AG09309 (cell line): Measurements from ENCODE around the gene WIPF3.

Experiments used
- DNase-seq: peaks from one replicate; pipeline ENCODE4 v3.0.0-alpha.2; 2010; ENCODE audit warnings: low read depth
- H3K4me3 ChIP-seq: 2 replicates; pipeline ENCODE4 v1.5.1; 2011; ENCODE audit warnings: mild to moderate bottlenecking, low read depth, low read length, moderate library complexity; ENCODE audit not compliant: control insufficient read depth
- TF ChIP-seq, protein P1 (sequence below): IDR thresholded peaks from 2 replicates; pipeline ENCODE4 v1.5.1; 2011; ENCODE audit warnings: mild to moderate bottlenecking, low read depth, low read length, inconsistent platforms; ENCODE audit not compliant: insufficient read depth, control insufficient read depth; ENCODE audit errors: missing control alignments

Gene WIPF3

DNA sequence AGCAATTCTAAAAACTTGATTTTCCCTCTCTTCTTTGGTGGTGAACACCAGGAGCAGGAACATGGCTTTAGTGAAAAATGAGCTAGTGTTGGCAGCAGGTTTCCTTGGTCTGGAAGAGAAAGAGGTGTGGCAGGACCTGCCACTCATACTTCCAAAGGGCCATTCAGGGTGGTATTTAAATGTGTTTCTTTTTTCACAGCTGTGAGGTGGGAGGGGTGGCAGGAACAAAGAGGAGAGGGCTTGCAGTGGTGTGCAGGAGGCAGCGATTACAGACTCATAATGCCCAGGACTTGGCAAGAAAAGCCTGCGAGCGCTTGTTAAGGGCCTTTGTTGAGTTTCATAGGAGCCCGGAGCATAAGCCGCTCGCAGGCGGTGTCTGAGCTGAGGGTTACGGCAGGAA is 36.8 kb downstream of the WIPF3 start:
- no peak for DNase-seq
- TF ChIP-seq, protein P1, sequence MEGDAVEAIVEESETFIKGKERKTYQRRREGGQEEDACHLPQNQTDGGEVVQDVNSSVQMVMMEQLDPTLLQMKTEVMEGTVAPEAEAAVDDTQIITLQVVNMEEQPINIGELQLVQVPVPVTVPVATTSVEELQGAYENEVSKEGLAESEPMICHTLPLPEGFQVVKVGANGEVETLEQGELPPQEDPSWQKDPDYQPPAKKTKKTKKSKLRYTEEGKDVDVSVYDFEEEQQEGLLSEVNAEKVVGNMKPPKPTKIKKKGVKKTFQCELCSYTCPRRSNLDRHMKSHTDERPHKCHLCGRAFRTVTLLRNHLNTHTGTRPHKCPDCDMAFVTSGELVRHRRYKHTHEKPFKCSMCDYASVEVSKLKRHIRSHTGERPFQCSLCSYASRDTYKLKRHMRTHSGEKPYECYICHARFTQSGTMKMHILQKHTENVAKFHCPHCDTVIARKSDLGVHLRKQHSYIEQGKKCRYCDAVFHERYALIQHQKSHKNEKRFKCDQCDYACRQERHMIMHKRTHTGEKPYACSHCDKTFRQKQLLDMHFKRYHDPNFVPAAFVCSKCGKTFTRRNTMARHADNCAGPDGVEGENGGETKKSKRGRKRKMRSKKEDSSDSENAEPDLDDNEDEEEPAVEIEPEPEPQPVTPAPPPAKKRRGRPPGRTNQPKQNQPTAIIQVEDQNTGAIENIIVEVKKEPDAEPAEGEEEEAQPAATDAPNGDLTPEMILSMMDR, result no peak
- no peak overlapping the region for H3K4me3 ChIP-seq

DNA sequence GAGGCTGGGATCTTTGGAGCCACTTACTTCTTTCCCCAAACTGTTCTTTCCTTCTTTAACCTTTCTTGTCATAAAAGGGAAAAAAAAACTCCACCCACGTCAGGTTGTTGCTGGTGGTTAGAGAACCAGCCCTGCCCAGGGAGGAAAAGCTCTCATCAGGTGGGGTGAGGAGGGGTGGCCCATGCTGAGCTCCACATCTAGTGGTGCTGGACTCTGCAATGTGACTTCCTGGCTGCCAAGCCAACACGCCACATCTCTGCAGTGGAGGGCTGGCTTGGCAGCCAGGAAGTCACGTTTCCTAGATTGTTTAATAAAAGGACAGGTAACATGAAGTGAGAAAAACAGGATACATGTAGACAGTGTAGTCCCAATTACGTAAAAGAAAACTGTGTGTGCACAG is 37.4 kb downstream of the WIPF3 start:
- DNase-seq, result no peak
- H3K4me3 ChIP-seq, result no peak overlapping the region
- TF ChIP-seq, protein P1, result no peak

DNA sequence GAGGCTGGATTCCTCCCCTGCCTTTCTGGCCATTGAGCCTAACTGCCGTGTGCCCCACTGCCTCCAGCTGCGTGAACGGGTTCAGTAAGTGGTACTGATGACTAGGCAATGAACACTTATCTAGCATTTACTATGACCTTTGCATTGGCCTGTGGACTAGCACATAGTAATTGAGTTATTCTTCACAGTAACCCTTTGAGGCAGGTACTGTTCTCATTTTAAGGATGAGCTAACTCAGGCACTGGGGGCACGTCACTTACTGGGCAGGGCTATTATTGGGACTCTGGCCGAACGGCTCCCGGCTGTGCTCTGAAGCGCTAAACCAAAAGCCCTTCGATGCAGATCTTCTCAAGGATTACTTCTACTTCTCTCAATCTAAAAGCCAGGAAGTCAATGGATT is 38.3 kb downstream of the WIPF3 start:
- TF ChIP-seq, protein P1, result no peak
- DNase-seq, result no peak
- no peak overlapping the region for H3K4me3 ChIP-seq

DNA sequence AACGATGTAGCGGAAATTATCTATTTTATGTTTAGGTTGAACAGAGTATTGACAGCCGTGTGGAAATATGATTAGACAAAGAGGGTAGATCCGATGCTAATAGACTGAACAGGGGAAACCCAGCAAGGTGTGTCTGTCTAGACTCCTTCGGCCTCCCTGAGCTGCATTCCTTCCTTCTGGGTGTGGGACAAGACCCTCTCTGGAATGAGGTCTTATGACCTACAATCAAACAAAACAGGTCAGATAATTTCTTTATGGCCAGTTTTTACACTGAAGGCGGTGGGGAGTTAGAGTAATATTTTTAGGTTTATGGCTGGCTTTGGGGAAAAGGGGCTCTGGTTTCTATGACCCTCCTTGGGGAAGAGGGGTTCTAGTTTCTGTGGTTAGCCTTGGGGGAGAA is 41.2 kb downstream of the WIPF3 start:
- TF ChIP-seq, protein P1, result no peak

DNA sequence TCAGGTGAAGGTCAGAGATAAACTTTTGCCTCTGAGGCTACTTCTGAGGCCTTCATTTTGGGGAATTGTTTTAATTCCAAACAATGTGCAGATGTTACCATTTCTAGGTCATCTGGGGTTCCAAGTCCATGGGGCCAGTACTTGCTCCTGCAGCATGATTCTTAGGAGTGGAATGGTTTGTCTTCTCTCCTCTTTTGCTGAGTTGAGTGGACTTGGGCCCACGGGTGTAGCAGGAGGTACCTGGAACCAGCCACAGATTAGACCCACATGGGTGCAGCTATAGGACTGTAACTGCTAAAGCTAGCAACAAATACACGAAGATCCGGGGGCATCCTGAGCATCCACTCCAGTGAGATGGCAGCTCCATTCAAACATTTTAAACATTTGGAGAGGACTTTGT is 41.6 kb downstream of the WIPF3 start:
- H3K4me3 ChIP-seq, result no peak overlapping the region
- TF ChIP-seq, protein P1, result no peak
- no peak for DNase-seq

More for the DNA sequence above, 41.2 kb downstream of the WIPF3 start:
- no peak overlapping the region for H3K4me3 ChIP-seq
- no peak for DNase-seq

DNA sequence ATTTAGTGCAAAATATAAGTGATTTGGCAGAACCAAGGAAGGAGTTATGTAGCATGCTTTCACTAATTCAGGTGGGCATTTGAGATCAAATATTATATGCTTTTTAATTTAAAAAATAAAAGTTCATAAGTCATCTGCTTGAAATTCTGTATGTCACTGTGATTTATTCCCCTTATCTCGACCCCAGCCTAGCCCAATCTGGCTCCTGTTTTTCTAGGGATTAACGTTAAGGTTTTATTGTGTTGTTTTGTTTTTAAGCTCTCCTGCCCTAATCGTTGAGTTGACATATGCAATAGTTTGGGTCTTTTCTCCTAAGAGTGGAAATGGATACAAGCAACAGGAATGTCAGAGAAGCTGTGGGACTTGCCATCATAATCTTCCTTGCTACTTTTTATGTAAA is 42.6 kb downstream of the WIPF3 start:
- no peak overlapping the region for H3K4me3 ChIP-seq
- no peak for DNase-seq
- TF ChIP-seq, protein P1, result no peak

DNA sequence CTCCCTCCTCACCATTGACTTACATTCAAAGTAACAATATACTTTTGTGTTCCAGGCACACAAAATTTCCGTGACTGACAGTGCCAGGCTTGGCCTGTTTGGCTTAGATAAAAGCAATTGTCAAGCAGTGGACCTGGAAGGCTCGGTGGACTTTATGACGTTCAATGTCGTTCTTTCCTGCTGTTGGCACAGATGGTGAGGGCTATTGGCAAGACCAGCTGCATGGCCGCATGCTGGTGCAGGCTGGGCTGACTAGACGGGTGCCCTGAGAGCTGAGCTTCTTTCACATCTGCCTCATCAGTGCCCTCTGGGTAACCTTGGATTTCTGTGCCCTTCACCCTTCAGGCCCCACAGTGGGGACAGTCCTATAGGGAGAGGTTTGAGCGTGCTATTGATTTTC is 45.2 kb downstream of the WIPF3 start:
- no peak overlapping the region for H3K4me3 ChIP-seq

More for the DNA sequence above, 45.2 kb downstream of the WIPF3 start:
- TF ChIP-seq, protein P1, result no peak
- no peak for DNase-seq
